PC-3 (cell line): ENCODE results near the gene MYBPH. TPM values are rescaled to one million over a fixed set of nuclear protein-coding genes. Genes with fewer than 3 reads are reported as not detected.

ENCODE experiments used
- ATAC-seq: fragments of 200-7000 bp; cut with Tn5 transposase; 2 replicates; pipeline ENCODE4 v1.9.1; 2020; ENCODE audit warnings: mild to moderate bottlenecking, moderate library complexity
- BruUV-seq: library from RNA; stranded (reverse); fragments of 400-500 nt; replicated peaks from 2 replicates; lab custom pipeline; 2021; lab: Mats Ljungman, UMichigan
- CTCF ChIA-PET: fragments of 300-600 bp; sonication (Branson Sonifier 250); formaldehyde crosslinking; loops from one replicate; lab custom pipeline; 2022; ENCODE audit warnings: antibody characterized with exemption; lab: Charles Lee
- POLR2A ChIA-PET: fragments of 300-600 bp; sonication (Branson Sonifier 250); formaldehyde crosslinking; loops from one replicate; lab custom pipeline; 2022; ENCODE audit warnings: antibody characterized with exemption; ENCODE audit not compliant: unreplicated experiment; lab: Charles Lee
- DNase-seq: peaks from one replicate; pipeline ENCODE4 v3.0.0-alpha.2; 2015
- H2AFZ ChIP-seq: fragments of 300-600 bp; sonication (generic); 2 replicates; pipeline ENCODE4 v1.6.0; 2016; ENCODE audit warnings: antibody characterized with exemption, low read length
- H3F3A ChIP-seq: fragments of 300-600 bp; sonication (generic); one replicate; pipeline ENCODE4 v1.6.0; 2017; ENCODE audit warnings: antibody characterized with exemption, low read length, control low read depth, mild to moderate bottlenecking; ENCODE audit not compliant: unreplicated experiment
- H3K27ac ChIP-seq: fragments of 300-600 bp; sonication (generic); 2 replicates; pipeline ENCODE4 v1.5.1; 2016; ENCODE audit warnings: mild to moderate bottlenecking, low read length
- H3K27me3 ChIP-seq: fragments of 300-600 bp; sonication (generic); 2 replicates; pipeline ENCODE4 v1.6.1; 2016; ENCODE audit warnings: low read length, mixed read lengths
- H3K36me3 ChIP-seq: fragments of 300-600 bp; sonication (generic); 2 replicates; pipeline ENCODE4 v1.6.1; 2016; ENCODE audit warnings: low read depth, mixed run types, low read length, mixed read lengths
- H3K4me1 ChIP-seq: fragments of 300-600 bp; sonication (generic); 2 replicates; pipeline ENCODE4 v1.5.1; 2016; ENCODE audit warnings: low read length; ENCODE audit not compliant: insufficient read depth
- H3K4me2 ChIP-seq: fragments of 300-600 bp; sonication (generic); 2 replicates; pipeline ENCODE4 v1.6.0; 2016; ENCODE audit warnings: low read length
- H3K4me3 ChIP-seq: fragments of 300-600 bp; sonication (generic); 2 replicates; pipeline ENCODE4 v1.5.1; 2016; ENCODE audit warnings: mild to moderate bottlenecking, low read length, mixed read lengths
- H3K79me2 ChIP-seq: fragments of 300-600 bp; sonication (generic); 2 replicates; pipeline ENCODE4 v1.6.1; 2017; ENCODE audit warnings: low read length, mixed read lengths
- H3K9ac ChIP-seq: fragments of 300-600 bp; sonication (generic); 2 replicates; pipeline ENCODE4 v1.6.0; 2016; ENCODE audit warnings: mild to moderate bottlenecking, low read length
- H3K9me2 ChIP-seq: fragments of 300-600 bp; sonication (generic); replicated peaks from 2 replicates; pipeline ENCODE4 v1.6.1; 2016; ENCODE audit warnings: mixed run types, low read length, mixed read lengths
- H3K9me3 ChIP-seq: fragments of 300-600 bp; sonication (generic); 2 replicates; pipeline ENCODE4 v1.6.1; 2016; ENCODE audit warnings: low read length, mixed read lengths
- H4K20me1 ChIP-seq: fragments of 300-600 bp; sonication (generic); 2 replicates; pipeline ENCODE4 v1.6.1; 2016; ENCODE audit warnings: low read length, mixed read lengths
- CTCF ChIP-seq: fragments of 300-600 bp; sonication (generic); conservative IDR thresholded peaks from 2 replicates; pipeline ENCODE4 v1.5.1; 2017; ENCODE audit warnings: antibody characterized with exemption, low read depth, mild to moderate bottlenecking, low read length
- EZH2 ChIP-seq: fragments of 300-600 bp; sonication (generic); IDR thresholded peaks from one replicate; pipeline ENCODE4 v1.6.1; 2017; ENCODE audit warnings: antibody characterized with exemption, mild to moderate bottlenecking, low read length; ENCODE audit not compliant: unreplicated experiment
- EZH2phosphoT487 ChIP-seq: fragments of 300-600 bp; sonication (generic); IDR thresholded peaks from 2 replicates; pipeline ENCODE4 v1.6.1; 2018; ENCODE audit warnings: mild to moderate bottlenecking, antibody characterized with exemption, low read length, borderline replicate concordance
- intact Hi-C: fragments of 100-400 bp; cut with micrococcal nuclease; formaldehyde crosslinking; loops from 2 replicates; pipeline ENCODE4 v1.9.0; 2023
- total RNA-seq: library from RNA; depleted of rRNA; stranded (reverse); fragments of >200 nt; gene quantifications from 2 replicates; pipeline ENCODE4 v1.2.3, GENCODE V29; 2014

The MYBPH gene
- total RNA-seq, 1 experiment from 2014 or later: not detected

- no peak overlapping the region for H3K27ac ChIP-seq
- H3K4me1 ChIP-seq: no peaks in the 10 kb centered on the region
- CTCF ChIA-PET: no interaction called here
- TF ChIP-seq EZH2phosphoT487 (no peak), EZH2 (no peak), CTCF (no peak)
- H3K4me2 ChIP-seq: no peak overlapping the region
- no peaks in the 10 kb centered on the region for H4K20me1 ChIP-seq
- intact Hi-C loops: no loop called here
- BruUV-seq: no TSS peak
- H2AFZ ChIP-seq: no peak overlapping the region
- no peak overlapping the region for H3K9ac ChIP-seq
- no peaks in the 10 kb centered on the region for H3F3A ChIP-seq
- no peak for ATAC-seq
- H3K4me3 ChIP-seq: no peak overlapping the region
- H3K9me2 ChIP-seq: no peaks in the 10 kb centered on the region
- no peaks in the 10 kb centered on the region for H3K9me3 ChIP-seq
- DNase-seq: no peak
- no peaks in the 10 kb centered on the region for H3K36me3 ChIP-seq
- POLR2A ChIA-PET: no interaction called here
- H3K27me3 ChIP-seq: peaks cover 65% of the 10 kb centered on the region
- no peaks in the 10 kb centered on the region for H3K79me2 ChIP-seq
These were observed 25.3 kb upstream of the MYBPH start for GRCh38 chr1:203200916-203201315.

DNA sequence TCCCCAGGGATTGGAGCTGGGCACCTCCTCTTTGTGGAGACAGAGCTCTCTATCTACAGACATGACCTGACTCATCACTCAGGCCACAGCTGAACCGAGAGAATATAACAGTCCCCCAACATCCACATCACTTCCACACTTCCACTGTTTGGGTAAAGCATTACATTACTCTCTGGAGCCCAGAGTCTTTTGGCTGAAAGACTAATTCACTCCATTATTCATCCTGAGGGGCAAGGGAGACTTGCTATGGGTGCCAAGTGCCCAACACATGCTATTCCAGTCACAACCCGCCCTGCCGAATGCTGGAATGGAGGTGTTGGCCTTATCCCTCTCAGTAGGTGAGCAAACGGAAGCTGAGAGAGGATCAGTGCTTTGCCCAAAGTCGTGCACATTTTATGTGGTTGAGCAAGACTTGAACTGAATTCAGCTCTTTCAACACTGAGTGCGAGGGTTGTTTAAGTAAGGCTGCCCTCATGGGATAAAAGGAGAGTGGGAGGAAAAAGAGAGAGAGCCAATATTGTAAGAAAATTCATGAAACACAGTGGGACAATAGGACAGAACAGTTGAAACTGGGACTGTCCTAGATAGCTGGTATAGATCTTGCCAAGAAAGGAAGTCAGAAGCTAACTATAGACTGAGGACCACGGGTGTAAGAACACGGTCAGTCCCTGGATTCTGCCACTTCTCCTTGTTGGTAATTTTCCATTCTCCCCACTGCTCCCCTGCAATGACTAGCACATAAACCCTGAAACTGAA is 24.4 kb upstream of the MYBPH start:
- DNase-seq (no peak), ATAC-seq (no peak)
- Histone ChIP-seq H4K20me1 (no peaks in the 10 kb centered on the region), H3K27me3 (peaks cover 73% of the 10 kb centered on the region), H3K4me2 (no peak overlapping the region), H3K9me2 (no peaks in the 10 kb centered on the region), H3K9ac (no peak overlapping the region), H3K27ac (no peak overlapping the region), H2AFZ (no peak overlapping the region), H3K9me3 (no peaks in the 10 kb centered on the region), H3K79me2 (no peaks in the 10 kb centered on the region), H3K4me1 (no peaks in the 10 kb centered on the region), H3K36me3 (no peaks in the 10 kb centered on the region), H3F3A (no peaks in the 10 kb centered on the region), H3K4me3 (no peak overlapping the region)
- no TSS peak for BruUV-seq
- ChIA-PET POLR2A (no interaction called here), CTCF (interaction anchor here (0.6 kb wide), 1 partner anchor 82 kb away, joined by 3 read pairs; no protein-coding TSS in a partner anchor)
- TF ChIP-seq EZH2: no peak
- intact Hi-C loops: no loop called here

DNA sequence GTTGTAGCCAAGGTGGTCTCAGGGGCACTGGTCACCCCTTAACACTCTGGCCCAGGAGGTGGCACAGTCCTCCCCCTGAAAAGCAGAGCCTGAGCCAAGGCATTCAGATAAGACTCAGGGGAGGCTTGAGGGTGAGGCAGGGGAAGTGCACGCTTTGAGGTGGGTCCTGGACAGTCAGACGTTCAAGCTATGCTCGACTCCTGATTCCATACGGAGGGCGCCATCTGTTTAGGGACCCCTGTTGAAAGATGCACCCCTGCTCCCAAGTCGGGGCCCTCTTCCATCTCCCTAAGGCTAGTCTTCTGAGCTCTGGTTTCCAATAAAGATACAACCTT is 23.8 kb upstream of the MYBPH start:
- intact Hi-C loops: no loop called here
- H3K36me3 ChIP-seq: no peaks in the 10 kb centered on the region
- no peaks in the 10 kb centered on the region for H3K4me1 ChIP-seq
- no peak overlapping the region for H3K9ac ChIP-seq
- H3K27ac ChIP-seq: no peak overlapping the region
- no peak for TF ChIP-seq CTCF
- TF ChIP-seq EZH2: no peak
- no peak for TF ChIP-seq EZH2phosphoT487
- H3K4me3 ChIP-seq: no peak overlapping the region
- CTCF ChIA-PET: interaction anchor here (0.6 kb wide), 1 partner anchor 81 kb away, joined by 3 read pairs; no protein-coding TSS in a partner anchor
- DNase-seq: no peak
- H3K4me2 ChIP-seq: no peak overlapping the region
- POLR2A ChIA-PET: no interaction called here
- H3F3A ChIP-seq: no peaks in the 10 kb centered on the region
- no peaks in the 10 kb centered on the region for H3K9me2 ChIP-seq
- H3K9me3 ChIP-seq: no peaks in the 10 kb centered on the region
- no peaks in the 10 kb centered on the region for H4K20me1 ChIP-seq
- no peaks in the 10 kb centered on the region for H3K79me2 ChIP-seq
- BruUV-seq: no TSS peak
- peaks cover 75% of the 10 kb centered on the region for H3K27me3 ChIP-seq
- H2AFZ ChIP-seq: no peak overlapping the region
- no peak for ATAC-seq
